Neural cell (in vitro differentiated cells): ENCODE data around the gene C1QTNF8. TPM values are rescaled to one million over a fixed set of nuclear protein-coding genes. Genes with fewer than 3 reads are reported as not detected.

ENCODE experiments used
- H2AFZ ChIP-seq: fragments of 200-600, 300-800 bp; sonication (generic), shearing (Covaris generic); 2 replicates; pipeline ENCODE4 v1.6.0; 2014; ENCODE audit warnings: low read depth, mild to moderate bottlenecking, antibody characterized with exemption, low read length, moderate library complexity
- H3F3A ChIP-seq: fragments of 200-600 bp; shearing (Covaris generic); 2 replicates; pipeline ENCODE4 v1.6.1; 2016; ENCODE audit warnings: mild to moderate bottlenecking, moderate library complexity, mixed read lengths, antibody characterized with exemption, low read length; ENCODE audit not compliant: insufficient read depth, poor library complexity, severe bottlenecking
- H3K27ac ChIP-seq: fragments of 200-600, 300-800 bp; sonication (generic), shearing (Covaris generic); 2 replicates; pipeline ENCODE4 v1.5.1; 2014; ENCODE audit warnings: mild to moderate bottlenecking, low read length, moderate library complexity
- H3K27me3 ChIP-seq: fragments of 300-800, 200-600 bp; sonication (generic), shearing (Covaris generic); 2 replicates; pipeline ENCODE4 v1.6.0; 2014; ENCODE audit warnings: mild to moderate bottlenecking, low read depth, low read length, moderate library complexity; ENCODE audit not compliant: insufficient read depth
- H3K36me3 ChIP-seq: fragments of 300-800, 200-600 bp; sonication (generic), shearing (Covaris generic); 2 replicates; pipeline ENCODE4 v1.5.1; 2014; ENCODE audit warnings: mild to moderate bottlenecking, antibody characterized with exemption, low read length, moderate library complexity; ENCODE audit not compliant: insufficient read depth
- H3K4me2 ChIP-seq: fragments of 300-800, 200-600 bp; sonication (generic), shearing (Covaris generic); 2 replicates; pipeline ENCODE4 v1.6.0; 2014; ENCODE audit warnings: mild to moderate bottlenecking, low read length
- H3K4me3 ChIP-seq: fragments of 300-800, 200-600 bp; sonication (generic), shearing (Covaris generic); 2 replicates; pipeline ENCODE4 v1.5.1; 2014; ENCODE audit warnings: mild to moderate bottlenecking, low read length, moderate library complexity
- H3K79me2 ChIP-seq: fragments of 200-600 bp; shearing (Covaris generic); replicated peaks from 2 replicates; pipeline ENCODE4 v1.6.0; 2014; ENCODE audit warnings: mild to moderate bottlenecking, low read length, moderate library complexity; ENCODE audit not compliant: insufficient read depth
- H3K9ac ChIP-seq: fragments of 300-800, 200-600 bp; sonication (generic), shearing (Covaris generic); 2 replicates; pipeline ENCODE4 v1.6.1; 2016; ENCODE audit warnings: mild to moderate bottlenecking, low read length, mixed read lengths
- H3K9me2 ChIP-seq: fragments of 200-600 bp; shearing (Covaris generic); 2 replicates; pipeline ENCODE4 v1.6.1; 2016; ENCODE audit warnings: mild to moderate bottlenecking, low read length, mixed read lengths; ENCODE audit not compliant: insufficient read depth
- H3K9me3 ChIP-seq: fragments of 200-600, 300-800 bp; sonication (generic), shearing (Covaris generic); 2 replicates; pipeline ENCODE4 v1.6.1; 2016; ENCODE audit warnings: mild to moderate bottlenecking, mixed run types, low read length, moderate library complexity, mixed read lengths
- H4K20me1 ChIP-seq: fragments of 200-600 bp; shearing (Covaris generic); 2 replicates; pipeline ENCODE4 v1.6.1; 2016; ENCODE audit warnings: mild to moderate bottlenecking, mixed run types; ENCODE audit not compliant: insufficient read depth
- EP300 ChIP-seq: fragments of 450-650 bp; conservative IDR thresholded peaks from 2 replicates; pipeline ENCODE4 v1.6.1; 2014; ENCODE audit warnings: antibody characterized with exemption, mild to moderate bottlenecking, moderate library complexity; ENCODE audit not compliant: poor library complexity, severe bottlenecking
- EZH2 ChIP-seq: fragments of 200-600, 300-800 bp; shearing (Covaris generic), sonication (generic); IDR thresholded peaks from 2 replicates; pipeline ENCODE4 v1.6.1; 2014; ENCODE audit warnings: antibody characterized with exemption, low read length, borderline replicate concordance, mild to moderate bottlenecking; ENCODE audit not compliant: insufficient read depth, poor library complexity, severe bottlenecking
- MXI1 ChIP-seq: fragments of 450-650 bp; conservative IDR thresholded peaks from 2 replicates; pipeline ENCODE4 v1.6.1; 2014; ENCODE audit warnings: antibody characterized with exemption, mild to moderate bottlenecking; ENCODE audit not compliant: poor library complexity, severe bottlenecking
- POLR2AphosphoS5 ChIP-seq: IDR thresholded peaks from 2 replicates; pipeline ENCODE4 v1.6.1; 2012
- RAD21 ChIP-seq: fragments of 450-650 bp; conservative IDR thresholded peaks from 2 replicates; pipeline ENCODE4 v1.6.1; 2014; ENCODE audit warnings: antibody characterized with exemption, mild to moderate bottlenecking, moderate library complexity
- SMC3 ChIP-seq: fragments of 450-650 bp; conservative IDR thresholded peaks from 2 replicates; pipeline ENCODE4 v1.6.1; 2014; ENCODE audit warnings: antibody characterized with exemption, mild to moderate bottlenecking, moderate library complexity; ENCODE audit not compliant: poor library complexity
- TAF1 ChIP-seq: IDR thresholded peaks from 2 replicates; pipeline ENCODE4 v1.6.1; 2012; ENCODE audit warnings: low read depth
- polyA plus RNA-seq: library from polyadenylated mRNA; depleted of rRNA; stranded (reverse); fragments of >200 nt; gene quantifications from 2 replicates; pipeline ENCODE4 v1.2.3, GENCODE V29; 2014
- TF ChIP-seq, protein P1 (sequence below): IDR thresholded peaks from 2 replicates; pipeline ENCODE4 v1.6.1; 2012; ENCODE audit warnings: borderline replicate concordance
- TF ChIP-seq, protein P2 (sequence below): fragments of 450-650 bp; IDR thresholded peaks from 2 replicates; pipeline ENCODE4 v1.5.1; 2014; ENCODE audit warnings: antibody characterized with exemption, mild to moderate bottlenecking, moderate library complexity; ENCODE audit not compliant: poor library complexity, severe bottlenecking

Gene C1QTNF8
- polyA plus RNA-seq, 1 donor from 2014 or later = 0.79 TPM

DNA sequence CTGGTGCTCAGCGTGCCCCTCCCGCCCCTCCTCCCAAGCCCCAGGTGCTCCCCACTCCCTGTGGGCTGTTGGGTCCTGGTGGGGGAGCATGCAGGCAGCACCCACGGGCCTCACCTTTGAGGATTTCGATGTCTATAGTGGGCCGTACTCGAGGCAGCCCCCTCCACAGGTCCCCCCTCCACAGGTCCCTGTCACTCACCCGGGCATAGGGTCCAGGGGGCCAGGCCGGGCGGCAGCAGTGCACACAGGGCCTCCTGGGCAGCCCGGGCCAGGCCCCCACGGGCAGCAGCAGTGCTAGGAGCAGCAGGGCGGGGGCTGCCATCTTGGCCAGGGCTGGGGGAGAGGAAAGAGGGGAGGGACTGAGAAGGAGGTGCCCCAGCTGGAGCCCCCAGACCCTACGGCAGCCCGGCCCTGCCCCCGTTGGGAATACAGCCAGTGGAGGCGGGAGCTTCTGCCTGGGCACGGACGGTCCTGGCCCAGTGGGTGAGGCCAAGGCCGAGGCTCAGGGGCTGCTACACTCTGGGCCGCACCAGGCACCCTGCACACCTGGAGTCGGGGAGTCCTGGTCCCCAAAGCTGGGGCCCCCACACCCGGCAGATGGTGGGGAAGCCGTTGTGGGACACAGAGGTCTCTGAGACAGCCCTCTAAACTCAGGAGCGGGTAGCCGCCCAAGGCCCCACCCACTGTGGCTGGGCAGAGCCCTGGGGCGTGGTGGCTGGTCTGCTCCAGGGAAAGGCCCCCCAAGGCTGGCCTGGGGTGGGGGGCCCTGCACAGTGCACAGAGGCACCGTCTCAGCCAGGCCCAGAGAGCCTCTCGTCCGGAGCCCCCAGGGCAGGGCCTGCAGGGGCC is 1.2 kb downstream of the C1QTNF8 start:
- Histone ChIP-seq H3K4me2 (no peak overlapping the region), H3F3A (no peaks in the 10 kb centered on the region), H3K79me2 (no peaks in the 10 kb centered on the region), H3K27me3 (no peaks in the 10 kb centered on the region), H3K9me3 (no peaks in the 10 kb centered on the region), H3K9ac (no peak overlapping the region), H3K27ac (no peak overlapping the region), H2AFZ (no peak overlapping the region), H3K36me3 (no peaks in the 10 kb centered on the region), H4K20me1 (no peaks in the 10 kb centered on the region), H3K4me3 (no peak overlapping the region), H3K9me2 (no peaks in the 10 kb centered on the region)
- TF ChIP-seq RAD21 (no peak), MXI1 (no peak), POLR2AphosphoS5 (no peak), EZH2 (no peak), TAF1 (no peak), EP300 (no peak), SMC3 (no peak)
- TF ChIP-seq, protein P1, sequence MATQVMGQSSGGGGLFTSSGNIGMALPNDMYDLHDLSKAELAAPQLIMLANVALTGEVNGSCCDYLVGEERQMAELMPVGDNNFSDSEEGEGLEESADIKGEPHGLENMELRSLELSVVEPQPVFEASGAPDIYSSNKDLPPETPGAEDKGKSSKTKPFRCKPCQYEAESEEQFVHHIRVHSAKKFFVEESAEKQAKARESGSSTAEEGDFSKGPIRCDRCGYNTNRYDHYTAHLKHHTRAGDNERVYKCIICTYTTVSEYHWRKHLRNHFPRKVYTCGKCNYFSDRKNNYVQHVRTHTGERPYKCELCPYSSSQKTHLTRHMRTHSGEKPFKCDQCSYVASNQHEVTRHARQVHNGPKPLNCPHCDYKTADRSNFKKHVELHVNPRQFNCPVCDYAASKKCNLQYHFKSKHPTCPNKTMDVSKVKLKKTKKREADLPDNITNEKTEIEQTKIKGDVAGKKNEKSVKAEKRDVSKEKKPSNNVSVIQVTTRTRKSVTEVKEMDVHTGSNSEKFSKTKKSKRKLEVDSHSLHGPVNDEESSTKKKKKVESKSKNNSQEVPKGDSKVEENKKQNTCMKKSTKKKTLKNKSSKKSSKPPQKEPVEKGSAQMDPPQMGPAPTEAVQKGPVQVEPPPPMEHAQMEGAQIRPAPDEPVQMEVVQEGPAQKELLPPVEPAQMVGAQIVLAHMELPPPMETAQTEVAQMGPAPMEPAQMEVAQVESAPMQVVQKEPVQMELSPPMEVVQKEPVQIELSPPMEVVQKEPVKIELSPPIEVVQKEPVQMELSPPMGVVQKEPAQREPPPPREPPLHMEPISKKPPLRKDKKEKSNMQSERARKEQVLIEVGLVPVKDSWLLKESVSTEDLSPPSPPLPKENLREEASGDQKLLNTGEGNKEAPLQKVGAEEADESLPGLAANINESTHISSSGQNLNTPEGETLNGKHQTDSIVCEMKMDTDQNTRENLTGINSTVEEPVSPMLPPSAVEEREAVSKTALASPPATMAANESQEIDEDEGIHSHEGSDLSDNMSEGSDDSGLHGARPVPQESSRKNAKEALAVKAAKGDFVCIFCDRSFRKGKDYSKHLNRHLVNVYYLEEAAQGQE = no peak
- TF ChIP-seq, protein P2, sequence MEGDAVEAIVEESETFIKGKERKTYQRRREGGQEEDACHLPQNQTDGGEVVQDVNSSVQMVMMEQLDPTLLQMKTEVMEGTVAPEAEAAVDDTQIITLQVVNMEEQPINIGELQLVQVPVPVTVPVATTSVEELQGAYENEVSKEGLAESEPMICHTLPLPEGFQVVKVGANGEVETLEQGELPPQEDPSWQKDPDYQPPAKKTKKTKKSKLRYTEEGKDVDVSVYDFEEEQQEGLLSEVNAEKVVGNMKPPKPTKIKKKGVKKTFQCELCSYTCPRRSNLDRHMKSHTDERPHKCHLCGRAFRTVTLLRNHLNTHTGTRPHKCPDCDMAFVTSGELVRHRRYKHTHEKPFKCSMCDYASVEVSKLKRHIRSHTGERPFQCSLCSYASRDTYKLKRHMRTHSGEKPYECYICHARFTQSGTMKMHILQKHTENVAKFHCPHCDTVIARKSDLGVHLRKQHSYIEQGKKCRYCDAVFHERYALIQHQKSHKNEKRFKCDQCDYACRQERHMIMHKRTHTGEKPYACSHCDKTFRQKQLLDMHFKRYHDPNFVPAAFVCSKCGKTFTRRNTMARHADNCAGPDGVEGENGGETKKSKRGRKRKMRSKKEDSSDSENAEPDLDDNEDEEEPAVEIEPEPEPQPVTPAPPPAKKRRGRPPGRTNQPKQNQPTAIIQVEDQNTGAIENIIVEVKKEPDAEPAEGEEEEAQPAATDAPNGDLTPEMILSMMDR = no peak

DNA sequence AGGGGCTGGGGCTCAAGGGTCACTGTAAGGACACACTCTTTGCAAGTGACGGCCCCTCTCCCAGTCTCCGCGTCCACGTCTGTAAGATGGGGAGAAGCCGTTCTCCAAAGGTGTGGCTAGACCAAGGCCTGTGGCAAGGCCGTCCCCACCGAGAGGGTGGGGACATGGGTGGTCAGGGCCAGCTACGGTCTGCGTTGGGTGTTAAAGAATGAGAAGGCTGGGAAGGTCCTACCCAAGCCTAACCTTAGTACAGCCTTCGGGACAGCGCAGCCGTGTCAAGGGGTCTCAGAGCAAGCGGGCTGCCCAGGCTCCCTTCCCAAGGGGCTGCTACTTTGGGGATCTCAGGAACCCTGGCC is 1.9 kb downstream of the C1QTNF8 start:
- Histone ChIP-seq H3K9me3 (no peaks in the 10 kb centered on the region), H3K79me2 (no peaks in the 10 kb centered on the region), H3K36me3 (no peaks in the 10 kb centered on the region), H3K4me3 (no peak overlapping the region), H3K4me2 (no peak overlapping the region), H2AFZ (no peak overlapping the region), H3F3A (no peaks in the 10 kb centered on the region), H3K27me3 (no peaks in the 10 kb centered on the region), H3K9ac (no peak overlapping the region), H3K9me2 (no peaks in the 10 kb centered on the region), H3K27ac (no peak overlapping the region), H4K20me1 (no peaks in the 10 kb centered on the region)
- no peak for TF ChIP-seq TAF1
- no peak for TF ChIP-seq SMC3
- TF ChIP-seq, protein P1 = no peak
- TF ChIP-seq EP300 = no peak
- TF ChIP-seq, protein P2 = no peak
- TF ChIP-seq EZH2 = no peak
- TF ChIP-seq MXI1 = no peak
- TF ChIP-seq POLR2AphosphoS5 = no peak
- TF ChIP-seq RAD21 = no peak
